ENCODE measurements around the gene ATG101. TPM values are rescaled to one million over a fixed set of nuclear protein-coding genes. Genes with fewer than 3 reads are reported as not detected.
A peak's percentile ranks its signal among the peaks of the same experiment; 100 is the strongest.

ATG101 gene
- polyA plus RNA-seq, 1 donor from 2014 or later: 53.9 TPM

- H3K9me3 ChIP-seq (ENCODE audit: low read length): no peaks in the 10 kb centered on the region
- no peaks in the 10 kb centered on the region for H3K36me3 ChIP-seq (ENCODE audit: insufficient read depth, low read length)
- H3K4me2 ChIP-seq (ENCODE audit: low read length): peak within 1 kb of the TSS; percentile 94
- TF ChIP-seq RAD21 (conservative IDR thresholded peaks at IDR 0.05): no peak
- no peak for TF ChIP-seq MXI1 (conservative IDR thresholded peaks at IDR 0.05; ENCODE audit: poor library complexity, severe bottlenecking)
- peak; percentile 74 for TF ChIP-seq POLR2AphosphoS5 (IDR thresholded peaks at IDR 0.05)
- TF ChIP-seq SMC3 (conservative IDR thresholded peaks at IDR 0.05; ENCODE audit: poor library complexity): no peak
- TF ChIP-seq EP300 (conservative IDR thresholded peaks at IDR 0.05; ENCODE audit: poor library complexity, severe bottlenecking): peak; percentile 43
- no peak for TF ChIP-seq REST (IDR thresholded peaks at IDR 0.05; ENCODE audit: borderline replicate concordance)
- TF ChIP-seq CTCF (IDR thresholded peaks at IDR 0.05; ENCODE audit: poor library complexity, severe bottlenecking): peak; percentile 46
- H3K79me2 ChIP-seq (replicated peaks; ENCODE audit: insufficient read depth, low read length): no peaks in the 10 kb centered on the region
- peak within 1 kb of the TSS; percentile 67 for H3K27ac ChIP-seq (ENCODE audit: low read length)
- H2AFZ ChIP-seq (ENCODE audit: low read depth, low read length): peak within 1 kb of the TSS; percentile 85
- H3F3A ChIP-seq (ENCODE audit: insufficient read depth, low read length, poor library complexity, severe bottlenecking): no peaks in the 10 kb centered on the region
- peak within 1 kb of the TSS; percentile 88 for H3K4me3 ChIP-seq (ENCODE audit: low read length)
- H3K27me3 ChIP-seq (ENCODE audit: insufficient read depth, low read depth, low read length): no peaks in the 10 kb centered on the region
- no peaks in the 10 kb centered on the region for H3K9me2 ChIP-seq (ENCODE audit: insufficient read depth, low read length)
- H4K20me1 ChIP-seq (ENCODE audit: insufficient read depth): no peaks in the 10 kb centered on the region
- H3K9ac ChIP-seq (ENCODE audit: low read length): peak within 1 kb of the TSS; percentile 90
Measured at GRCh38 chr12:52050758-52051541, 18.8 kb upstream of the ATG101 start, which contains the start of gene NR4A1. TSS of gene NR4A1 (plus strand) at chr12:52051442. CDS start at chr12:52054329, 2,887 bp downstream.

GRCh38 chr12:52052468-52053186, 17.2 kb upstream of the ATG101 start:
- peak overlapping the region; percentile 88 for H3K4me3 ChIP-seq (ENCODE audit: low read length)
- H3K9ac ChIP-seq (ENCODE audit: low read length): no peak overlapping the region
- TF ChIP-seq TAF1 (IDR thresholded peaks at IDR 0.05; ENCODE audit: low read depth) (no peak), CTCF (IDR thresholded peaks at IDR 0.05; ENCODE audit: poor library complexity, severe bottlenecking) (no peak), POLR2AphosphoS5 (IDR thresholded peaks at IDR 0.05) (no peak), RAD21 (conservative IDR thresholded peaks at IDR 0.05) (no peak), REST (IDR thresholded peaks at IDR 0.05; ENCODE audit: borderline replicate concordance) (no peak), SMC3 (conservative IDR thresholded peaks at IDR 0.05; ENCODE audit: poor library complexity) (no peak), EZH2 (IDR thresholded peaks at IDR 0.05; ENCODE audit: borderline replicate concordance, insufficient read depth, low read length, poor library complexity, severe bottlenecking) (no peak), MXI1 (conservative IDR thresholded peaks at IDR 0.05; ENCODE audit: poor library complexity, severe bottlenecking) (no peak), EP300 (conservative IDR thresholded peaks at IDR 0.05; ENCODE audit: poor library complexity, severe bottlenecking) (no peak)
- H4K20me1 ChIP-seq (ENCODE audit: insufficient read depth): no peaks in the 10 kb centered on the region
- no peak overlapping the region for H3K27ac ChIP-seq (ENCODE audit: low read length)
- H2AFZ ChIP-seq (ENCODE audit: low read depth, low read length): no peak overlapping the region
- no peaks in the 10 kb centered on the region for H3K27me3 ChIP-seq (ENCODE audit: insufficient read depth, low read depth, low read length)
- H3K79me2 ChIP-seq (replicated peaks; ENCODE audit: insufficient read depth, low read length): no peaks in the 10 kb centered on the region
- H3K9me2 ChIP-seq (ENCODE audit: insufficient read depth, low read length): no peaks in the 10 kb centered on the region
- H3K4me2 ChIP-seq (ENCODE audit: low read length): no peak overlapping the region
- H3F3A ChIP-seq (ENCODE audit: insufficient read depth, low read length, poor library complexity, severe bottlenecking): no peaks in the 10 kb centered on the region
- no peaks in the 10 kb centered on the region for H3K36me3 ChIP-seq (ENCODE audit: insufficient read depth, low read length)
- no peaks in the 10 kb centered on the region for H3K9me3 ChIP-seq (ENCODE audit: low read length)

All from neural cell (in vitro differentiated cells).